ENCODE results near the gene ABHD10.

GRCh38 chr3:112038863-112039262 is 60.0 kb downstream of the ABHD10 start:
- TF ChIP-seq GATA2 (IDR thresholded peaks at IDR 0.05; ENCODE audit: low read depth, low read length) (no peak), GATA3 (IDR thresholded peaks at IDR 0.05; ENCODE audit: low read depth, low read length) (no peak)
